Central memory CD8-positive, alpha-beta T cell (primary cell): Measurements from ENCODE around the gene RNASE11.

Source experiments
- ATAC-seq: fragments of 150-1000 bp; cut with Tn5 transposase; replicated peaks from 2 replicates; pipeline ENCODE4 v1.10.0; 2022; ENCODE audit warnings: mild to moderate bottlenecking, moderate FRiP score, moderate number of reproducible peaks; ENCODE audit not compliant: poor library complexity, severe bottlenecking; ENCODE audit errors: extremely low read depth
- DNase-seq, 2 donors: peaks; one replicate each; pipeline ENCODE4 v3.0.0; 2021; ENCODE audit warnings: low spot score in 2 of 2
- H3K27ac Mint-ChIP-seq: one replicate; pipeline ENCODE4 v1.8.0; 2022; ENCODE audit warnings: low read depth, mild to moderate bottlenecking, moderate library complexity, mixed read lengths
- H3K27me3 Mint-ChIP-seq: one replicate; pipeline ENCODE4 v1.8.0; 2022; ENCODE audit warnings: mixed read lengths
- H3K36me3 Mint-ChIP-seq: one replicate; pipeline ENCODE4 v1.8.0; 2022; ENCODE audit warnings: mild to moderate bottlenecking, moderate library complexity, mixed read lengths; ENCODE audit not compliant: insufficient read depth
- H3K4me1 Mint-ChIP-seq: one replicate; pipeline ENCODE4 v1.8.0; 2022; ENCODE audit warnings: mixed read lengths
- H3K4me3 Mint-ChIP-seq: one replicate; pipeline ENCODE4 v1.8.0; 2022; ENCODE audit warnings: mild to moderate bottlenecking, moderate library complexity, mixed read lengths
- H3K9me3 Mint-ChIP-seq: one replicate; pipeline ENCODE4 v1.8.0; 2022; ENCODE audit warnings: mixed read lengths

RNASE11 gene

DNA sequence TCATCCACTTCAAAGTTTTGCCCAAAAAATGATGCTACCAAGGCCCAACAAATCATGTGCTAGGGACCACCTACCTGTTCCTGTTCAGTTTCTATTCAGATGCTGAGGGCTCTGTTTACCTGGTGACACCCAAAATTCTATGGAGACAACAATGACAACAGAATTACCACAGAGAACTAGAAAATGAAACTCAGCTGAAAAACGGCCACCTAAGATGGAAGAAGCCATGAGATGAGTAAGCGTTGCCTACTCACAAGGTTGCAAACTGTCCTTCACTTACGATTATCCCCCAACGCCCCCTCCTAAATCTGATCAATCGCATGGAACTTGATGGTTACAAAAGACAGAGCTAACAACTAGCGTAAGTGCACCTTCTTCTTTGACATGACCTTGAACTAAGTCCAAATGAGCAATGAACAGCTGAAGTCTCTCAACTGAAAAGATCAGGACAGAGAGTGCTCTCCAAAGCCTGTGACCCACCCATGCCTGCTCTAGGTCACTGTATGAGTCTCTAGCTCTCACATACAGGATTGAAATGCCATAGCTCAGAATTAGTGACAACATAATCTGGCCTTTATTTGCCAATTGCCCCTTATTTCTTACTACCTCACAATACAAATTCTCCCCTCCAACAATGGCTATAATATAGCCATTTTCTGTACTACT is at the start of gene RNASE11:
RNASE11 (minus strand) TSS at position 513 of the 666 bp plus-strand sequence.
- Mint-ChIP-seq H3K36me3 (no peaks in the 10 kb centered on the region), H3K27ac (no peak within 1 kb of the TSS), H3K9me3 (no peaks in the 10 kb centered on the region), H3K4me3 (no peak within 1 kb of the TSS), H3K27me3 (peaks cover 36% of the 10 kb centered on the region), H3K4me1 (peaks cover 2% of the 10 kb centered on the region)
- no peak for ATAC-seq
- DNase-seq = no peak

GRCh38 chr14:20632831-20633691 is 45.3 kb upstream of the RNASE11 start:
- H3K27ac Mint-ChIP-seq = peak overlapping the region; percentile 98
- peak overlapping the region; percentile 87 for H3K4me3 Mint-ChIP-seq
- DNase-seq = peak in 1 of 2 donors; percentile 65
- H3K27me3 Mint-ChIP-seq = no peaks in the 10 kb centered on the region
- peaks cover 38% of the 10 kb centered on the region for H3K4me1 Mint-ChIP-seq
- peak; percentile 56 for ATAC-seq
- H3K9me3 Mint-ChIP-seq = no peaks in the 10 kb centered on the region
- H3K36me3 Mint-ChIP-seq = peaks cover 35% of the 10 kb centered on the region

GRCh38 chr14:20632448-20632830 is 44.6 kb upstream of the RNASE11 start:
- peaks cover 44% of the 10 kb centered on the region for H3K4me1 Mint-ChIP-seq
- DNase-seq = no peak
- no peaks in the 10 kb centered on the region for H3K9me3 Mint-ChIP-seq
- peak; percentile 14 for ATAC-seq
- H3K27ac Mint-ChIP-seq = peak overlapping the region; percentile 98
- H3K36me3 Mint-ChIP-seq = peaks cover 36% of the 10 kb centered on the region
- H3K4me3 Mint-ChIP-seq = peak overlapping the region; percentile 87
- no peaks in the 10 kb centered on the region for H3K27me3 Mint-ChIP-seq

DNA sequence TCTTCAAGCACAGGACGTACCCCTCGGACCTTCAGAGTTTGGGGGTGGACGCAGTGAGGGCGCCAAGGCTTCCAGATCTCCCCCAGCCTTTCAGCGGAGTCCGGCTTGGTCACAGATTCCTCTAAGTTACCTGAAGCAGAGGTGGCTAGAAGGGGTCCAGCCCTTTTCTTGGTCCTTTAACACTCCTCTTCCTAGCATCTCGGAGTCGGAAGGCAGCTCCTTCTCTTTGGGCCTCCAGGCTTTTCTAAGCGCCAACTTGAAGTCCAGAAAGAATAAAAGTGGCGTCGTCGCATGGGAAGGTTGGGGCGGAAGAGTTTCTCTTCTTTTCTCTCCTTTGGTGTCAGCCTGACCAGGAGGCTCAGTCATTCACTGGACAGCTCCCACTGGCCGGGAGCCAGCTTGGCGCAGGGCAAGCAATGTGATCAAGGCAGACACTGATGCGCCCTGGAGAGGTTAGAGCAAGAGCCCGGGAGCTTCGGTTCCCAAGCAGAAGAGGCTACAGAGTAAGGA is 44.1 kb upstream of the RNASE11 start:
- no peaks in the 10 kb centered on the region for H3K9me3 Mint-ChIP-seq
- peaks cover 47% of the 10 kb centered on the region for H3K4me1 Mint-ChIP-seq
- peaks cover 37% of the 10 kb centered on the region for H3K36me3 Mint-ChIP-seq
- H3K4me3 Mint-ChIP-seq = peak overlapping the region; percentile 87
- DNase-seq (no peak), ATAC-seq (no peak)
- no peaks in the 10 kb centered on the region for H3K27me3 Mint-ChIP-seq
- peak overlapping the region; percentile 98 for H3K27ac Mint-ChIP-seq

DNA sequence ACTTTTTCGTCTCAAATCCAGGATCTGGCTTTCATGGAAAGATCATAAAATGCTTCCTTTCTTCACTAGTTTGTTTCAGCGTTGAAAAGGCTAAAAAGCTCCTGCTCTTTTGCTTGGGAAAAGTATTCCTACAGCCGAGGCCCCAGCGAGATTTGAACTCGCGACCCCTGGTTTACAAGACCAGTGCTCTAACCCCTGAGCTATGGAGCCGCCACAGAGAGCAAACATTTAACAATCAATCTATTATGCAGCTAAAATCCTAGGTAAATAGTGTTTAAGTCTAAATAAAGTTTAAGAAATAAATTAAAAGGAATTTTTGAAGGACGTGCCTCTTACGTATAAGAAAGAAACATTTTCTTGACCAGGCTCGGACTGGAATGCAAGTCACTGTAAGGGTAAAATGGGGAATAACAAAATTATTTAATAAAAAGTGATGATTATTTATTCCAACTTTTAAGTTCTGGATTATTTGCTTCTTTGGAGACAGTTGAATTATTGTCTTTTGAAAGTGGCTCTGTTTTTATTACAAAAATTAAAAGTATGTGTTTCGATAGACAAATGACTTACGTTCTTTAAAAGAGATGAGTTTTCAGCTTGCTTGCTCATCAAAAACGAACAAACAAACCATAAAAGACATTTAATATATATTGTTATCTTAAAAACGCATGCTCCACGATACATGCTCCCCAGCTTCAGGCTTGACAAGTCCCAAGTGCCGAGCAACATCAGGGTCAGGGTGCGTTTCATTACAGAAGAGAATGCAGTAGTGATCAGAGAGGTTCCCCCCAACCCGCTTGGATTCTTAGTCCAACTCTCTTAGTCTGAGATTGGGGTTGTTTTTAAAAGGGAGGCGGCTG is 43.5 kb upstream of the RNASE11 start:
- H3K9me3 Mint-ChIP-seq = no peaks in the 10 kb centered on the region
- H3K27me3 Mint-ChIP-seq = no peaks in the 10 kb centered on the region
- ATAC-seq = peak; percentile 35
- peak in 1 of 2 donors; percentile 56 for DNase-seq
- H3K27ac Mint-ChIP-seq = peak overlapping the region; percentile 98
- H3K36me3 Mint-ChIP-seq = peaks cover 37% of the 10 kb centered on the region
- H3K4me1 Mint-ChIP-seq = peaks cover 54% of the 10 kb centered on the region
- H3K4me3 Mint-ChIP-seq = peak overlapping the region; percentile 87

- Mint-ChIP-seq H3K27me3 (no peaks in the 10 kb centered on the region), H3K4me1 (peaks cover 60% of the 10 kb centered on the region), H3K27ac (peak overlapping the region; percentile 98), H3K36me3 (peaks cover 40% of the 10 kb centered on the region), H3K4me3 (peak overlapping the region; percentile 87), H3K9me3 (no peaks in the 10 kb centered on the region)
- DNase-seq (peak in 1 of 2 donors; percentile 48), ATAC-seq (no peak)
These were observed 42.7 kb upstream of the RNASE11 start for GRCh38 chr14:20630340-20631022.

DNA sequence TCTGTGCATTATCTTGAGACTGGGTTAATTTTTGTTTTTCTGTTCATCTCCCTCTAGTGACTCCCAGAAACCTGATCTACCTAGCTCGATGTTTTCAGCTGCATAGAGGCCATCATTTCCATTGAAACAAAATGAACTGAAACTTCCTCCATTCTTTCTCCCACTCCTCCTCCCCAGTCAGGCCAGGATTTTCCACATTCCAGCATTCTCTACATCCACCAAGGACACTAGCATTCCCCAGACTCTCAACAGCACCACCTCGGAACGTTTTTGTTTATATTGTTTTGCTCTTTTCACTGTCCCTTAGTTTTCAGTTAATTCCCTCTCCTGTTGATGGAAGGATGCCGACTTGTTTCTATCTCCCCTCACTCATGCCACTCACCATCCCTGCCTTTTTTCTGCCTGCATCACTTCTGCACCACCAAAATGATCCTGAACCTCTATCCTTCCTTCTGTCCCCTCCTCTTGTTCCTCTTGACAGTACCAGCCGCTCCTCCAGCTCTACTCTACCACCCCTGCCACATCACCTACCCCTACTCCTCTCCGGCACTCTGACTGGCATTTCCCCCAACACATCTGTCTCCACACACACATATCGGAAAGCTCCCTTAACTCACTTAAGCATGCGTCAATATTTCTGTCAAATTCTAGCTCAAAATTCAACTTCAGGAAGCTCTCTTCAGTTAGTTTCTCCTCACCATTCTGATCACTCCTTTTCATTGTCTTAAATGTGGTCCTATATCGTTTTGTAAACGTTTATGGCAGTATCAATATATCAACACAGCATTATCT is 40.5 kb upstream of the RNASE11 start:
- Mint-ChIP-seq H3K36me3 (peaks cover 48% of the 10 kb centered on the region), H3K9me3 (no peaks in the 10 kb centered on the region), H3K27me3 (no peaks in the 10 kb centered on the region), H3K27ac (no peak overlapping the region), H3K4me3 (no peak overlapping the region), H3K4me1 (peaks cover 80% of the 10 kb centered on the region)
- ATAC-seq (no peak), DNase-seq (no peak)

DNA sequence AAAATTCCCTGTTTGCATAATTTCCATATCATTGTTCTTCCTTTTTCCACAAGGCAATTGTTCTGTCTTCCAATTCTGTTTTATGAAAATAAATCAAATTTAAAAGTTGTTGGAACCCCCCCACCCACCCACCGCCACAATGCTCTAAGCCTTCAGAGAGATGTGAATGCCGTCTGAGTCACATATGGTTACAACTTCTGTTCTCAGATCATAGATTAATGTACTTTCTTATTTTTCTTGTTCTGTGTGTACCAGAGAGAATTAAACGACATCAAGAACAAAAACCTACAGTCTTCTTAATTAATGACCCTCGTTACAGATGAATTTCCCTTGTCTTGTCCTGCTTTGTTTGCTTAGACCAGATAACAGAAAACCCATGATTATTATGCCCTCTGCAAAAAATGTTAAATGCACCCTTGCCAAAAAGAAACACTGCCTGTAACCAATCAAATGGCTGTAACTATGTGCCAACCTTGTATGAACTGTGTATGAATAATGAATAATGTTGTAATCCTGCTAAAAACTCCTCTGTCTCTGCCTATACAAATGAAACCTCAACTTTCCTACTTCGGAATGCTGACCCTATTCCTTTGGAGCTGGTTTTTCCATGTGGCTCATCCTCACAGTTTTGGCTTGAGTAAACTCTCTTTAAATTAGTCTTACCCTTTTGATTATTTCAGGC is 39.7 kb upstream of the RNASE11 start:
- DNase-seq (no peak), ATAC-seq (no peak)
- Mint-ChIP-seq H3K27ac (peak overlapping the region; percentile 11), H3K4me3 (peak overlapping the region; percentile 73), H3K36me3 (peaks cover 41% of the 10 kb centered on the region), H3K27me3 (no peaks in the 10 kb centered on the region), H3K4me1 (peaks cover 80% of the 10 kb centered on the region), H3K9me3 (no peaks in the 10 kb centered on the region)

- ATAC-seq = no peak
- no peaks in the 10 kb centered on the region for H3K27me3 Mint-ChIP-seq
- H3K4me3 Mint-ChIP-seq = peak overlapping the region; percentile 73
- no peaks in the 10 kb centered on the region for H3K9me3 Mint-ChIP-seq
- DNase-seq = no peak
- H3K27ac Mint-ChIP-seq = no peak overlapping the region
- H3K36me3 Mint-ChIP-seq = peaks cover 31% of the 10 kb centered on the region
- peaks cover 73% of the 10 kb centered on the region for H3K4me1 Mint-ChIP-seq
These were observed 38.5 kb upstream of the RNASE11 start for GRCh38 chr14:20626274-20626673.

GRCh38 chr14:20624495-20625070 is 36.8 kb upstream of the RNASE11 start:
- no peaks in the 10 kb centered on the region for H3K27me3 Mint-ChIP-seq
- ATAC-seq = peak; percentile 59
- peaks cover 20% of the 10 kb centered on the region for H3K36me3 Mint-ChIP-seq
- H3K4me3 Mint-ChIP-seq = peak overlapping the region; percentile 73
- DNase-seq = no peak
- H3K27ac Mint-ChIP-seq = peak overlapping the region; percentile 99
- no peaks in the 10 kb centered on the region for H3K9me3 Mint-ChIP-seq
- peaks cover 61% of the 10 kb centered on the region for H3K4me1 Mint-ChIP-seq
